ENCODE results near the gene GAREM2.

- TF ChIP-seq, protein P1, sequence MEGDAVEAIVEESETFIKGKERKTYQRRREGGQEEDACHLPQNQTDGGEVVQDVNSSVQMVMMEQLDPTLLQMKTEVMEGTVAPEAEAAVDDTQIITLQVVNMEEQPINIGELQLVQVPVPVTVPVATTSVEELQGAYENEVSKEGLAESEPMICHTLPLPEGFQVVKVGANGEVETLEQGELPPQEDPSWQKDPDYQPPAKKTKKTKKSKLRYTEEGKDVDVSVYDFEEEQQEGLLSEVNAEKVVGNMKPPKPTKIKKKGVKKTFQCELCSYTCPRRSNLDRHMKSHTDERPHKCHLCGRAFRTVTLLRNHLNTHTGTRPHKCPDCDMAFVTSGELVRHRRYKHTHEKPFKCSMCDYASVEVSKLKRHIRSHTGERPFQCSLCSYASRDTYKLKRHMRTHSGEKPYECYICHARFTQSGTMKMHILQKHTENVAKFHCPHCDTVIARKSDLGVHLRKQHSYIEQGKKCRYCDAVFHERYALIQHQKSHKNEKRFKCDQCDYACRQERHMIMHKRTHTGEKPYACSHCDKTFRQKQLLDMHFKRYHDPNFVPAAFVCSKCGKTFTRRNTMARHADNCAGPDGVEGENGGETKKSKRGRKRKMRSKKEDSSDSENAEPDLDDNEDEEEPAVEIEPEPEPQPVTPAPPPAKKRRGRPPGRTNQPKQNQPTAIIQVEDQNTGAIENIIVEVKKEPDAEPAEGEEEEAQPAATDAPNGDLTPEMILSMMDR (conservative IDR thresholded peaks at IDR 0.05) = no peak
- TF ChIP-seq EZH2 (IDR thresholded peaks at IDR 0.05; ENCODE audit: low read depth) = no peak
These were observed 11.0 kb upstream of the GAREM2 start for GRCh38 chr2:26161926-26162325.

All from PC-9 (cell line).